Stomach smooth muscle (tissue), 2 donors: ENCODE results near the gene MEAF6.
A peak's percentile ranks its signal among the peaks of the same experiment; 100 is the strongest.
"Not testable (repeated sequence)": the region's sequence is repeated elsewhere in the genome, so short reads cannot be mapped to it uniquely, and the experiment has no call there.

Experiments
- H3K27ac ChIP-seq: one replicate; pipeline ENCODE4 v1.7.0; 2013; ENCODE audit warnings: mild to moderate bottlenecking, low read length, inconsistent platforms
- H3K27me3 ChIP-seq, 2 donors: one replicate each; pipeline ENCODE4 v1.7.0; 2013; ENCODE audit warnings: low read length in 2 of 2; ENCODE audit not compliant: insufficient read depth in 2 of 2, control insufficient read depth in 1 of 2
- H3K36me3 ChIP-seq, 2 donors: one replicate each; pipeline ENCODE4 v1.7.0; 2013; ENCODE audit warnings: low read length in 2 of 2; ENCODE audit not compliant: control insufficient read depth in 2 of 2, insufficient read depth in 2 of 2
- H3K4me1 ChIP-seq: one replicate; pipeline ENCODE4 v1.7.0; 2013; ENCODE audit warnings: low read length; ENCODE audit not compliant: control insufficient read depth, insufficient read depth
- H3K4me3 ChIP-seq, 2 donors: one replicate each; pipeline ENCODE4 v1.7.0; 2013; ENCODE audit warnings: low read length in 2 of 2
- H3K9ac ChIP-seq, 2 donors: one replicate each; pipeline ENCODE4 v1.7.0; 2013; ENCODE audit warnings: low read length in 2 of 2, mild to moderate bottlenecking in 1 of 2
- H3K9me3 ChIP-seq, 2 donors: one replicate each; pipeline ENCODE4 v1.7.0; 2013; ENCODE audit warnings: low read length in 2 of 2; ENCODE audit not compliant: control insufficient read depth in 2 of 2
- donor health status: healthy.
- donor health status: Pancreatic carcinoma.

Gene MEAF6

DNA sequence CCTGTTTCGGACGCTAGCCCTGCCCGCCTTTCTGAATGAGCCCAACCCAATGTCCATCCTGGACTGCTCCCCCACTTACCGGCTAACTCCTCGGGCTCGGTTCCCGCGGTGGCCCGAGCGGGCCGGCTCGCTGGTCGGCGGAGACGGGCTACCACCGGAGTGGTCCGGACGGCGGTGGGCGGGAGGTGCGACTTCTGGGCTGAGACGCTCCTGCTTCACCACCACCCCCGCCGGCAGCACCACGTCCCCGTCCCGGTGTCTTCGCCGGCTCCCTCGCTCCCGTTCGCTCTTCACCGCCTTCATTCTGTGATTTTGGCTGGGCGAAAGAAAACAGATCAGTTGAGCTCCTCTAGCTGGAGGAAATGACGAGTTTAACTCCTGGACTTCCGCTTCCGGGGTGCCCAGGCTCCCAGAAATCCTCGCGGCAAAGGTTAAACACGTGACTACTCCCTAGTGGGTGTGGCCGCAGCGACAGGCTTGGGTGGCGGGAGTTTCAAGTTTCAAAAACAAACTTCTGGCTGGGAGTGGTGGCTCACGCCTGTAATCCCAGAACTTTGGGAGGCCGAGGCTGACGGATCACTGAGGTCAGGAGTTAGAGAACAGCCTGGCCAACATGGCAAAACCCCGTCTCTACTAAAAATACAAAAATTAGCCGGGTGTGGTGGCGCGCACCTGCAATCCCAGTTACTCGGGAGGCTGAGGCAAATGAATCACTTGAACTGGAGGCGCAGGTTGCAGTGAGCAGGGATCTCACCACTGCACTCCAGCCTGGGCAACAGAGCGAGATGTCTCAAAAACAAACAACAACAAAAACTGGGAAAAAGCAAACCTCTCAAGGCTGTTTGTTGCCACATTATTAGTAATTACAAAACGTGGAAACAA, 39.6 kb upstream of the MEAF6 start, which contains the start of gene SNIP1:
Gene SNIP1, minus strand, starts transcription at position 367 of the 882 bp plus-strand sequence. Its CDS starts 64 bp downstream, at position 303.
- peak within 1 kb of the TSS; percentile 93 to 97 for H3K9ac ChIP-seq
- peak within 1 kb of the TSS; percentile 99 for H3K4me3 ChIP-seq
- H3K4me1 ChIP-seq = peaks cover 33% of the 10 kb centered on the region
- H3K27ac ChIP-seq = peak within 1 kb of the TSS; percentile 88
- no peaks in the 10 kb centered on the region for H3K9me3 ChIP-seq
- no peaks in the 10 kb centered on the region for H3K27me3 ChIP-seq
- H3K36me3 ChIP-seq = peaks cover 6% of the 10 kb centered on the region in 2 donors

DNA sequence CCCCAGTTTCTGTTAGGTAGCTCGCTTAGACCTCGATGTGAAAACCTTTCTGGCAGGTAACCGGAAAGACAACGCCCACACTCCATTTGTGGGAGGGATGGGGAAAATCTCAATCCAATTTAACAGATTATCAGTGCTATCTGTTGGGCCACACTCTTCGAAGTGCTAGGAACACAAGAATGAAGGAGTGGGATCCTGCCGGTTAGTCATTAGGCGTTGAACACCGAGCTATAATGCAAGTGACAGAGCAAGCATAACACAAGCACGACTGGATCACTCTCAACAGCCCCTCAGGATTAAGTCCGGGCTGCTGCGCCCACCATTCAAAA, 39.0 kb upstream of the MEAF6 start:
- peaks cover 33% of the 10 kb centered on the region for H3K4me1 ChIP-seq
- no peaks in the 10 kb centered on the region for H3K9me3 ChIP-seq
- peak overlapping the region; percentile 99 for H3K4me3 ChIP-seq
- peak overlapping the region; percentile 93 to 97 for H3K9ac ChIP-seq
- H3K27me3 ChIP-seq = no peaks in the 10 kb centered on the region
- peak overlapping the region; percentile 88 for H3K27ac ChIP-seq
- peaks cover 6 to 9% of the 10 kb centered on the region in 2 donors for H3K36me3 ChIP-seq

DNA sequence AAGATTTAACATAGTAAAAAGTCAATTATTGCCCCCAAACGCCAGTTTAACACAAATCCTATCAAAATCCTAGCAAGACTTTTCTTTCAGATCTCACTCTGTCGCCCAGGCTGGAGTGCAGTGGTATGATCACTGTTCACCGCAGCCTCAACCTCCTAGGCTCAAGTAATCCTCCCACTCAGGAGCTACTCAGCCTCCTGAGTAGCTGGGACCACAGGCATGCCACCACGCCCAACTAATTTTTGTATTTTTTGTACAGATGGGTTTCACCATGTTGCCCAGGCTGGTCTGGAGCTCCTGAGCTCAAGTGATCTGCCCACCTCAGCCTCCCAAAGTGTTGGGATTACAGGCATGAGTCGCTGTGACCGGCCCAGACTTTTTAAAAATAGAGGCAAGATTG, 34.8 kb upstream of the MEAF6 start:
- Histone ChIP-seq H3K9me3 (no peaks in the 10 kb centered on the region), H3K9ac (no peak overlapping the region), H3K4me1 (peaks cover 14% of the 10 kb centered on the region), H3K27ac (no peak overlapping the region), H3K27me3 (no peaks in the 10 kb centered on the region), H3K36me3 (peaks cover 18 to 27% of the 10 kb centered on the region in 2 donors), H3K4me3 (no peak overlapping the region)

DNA sequence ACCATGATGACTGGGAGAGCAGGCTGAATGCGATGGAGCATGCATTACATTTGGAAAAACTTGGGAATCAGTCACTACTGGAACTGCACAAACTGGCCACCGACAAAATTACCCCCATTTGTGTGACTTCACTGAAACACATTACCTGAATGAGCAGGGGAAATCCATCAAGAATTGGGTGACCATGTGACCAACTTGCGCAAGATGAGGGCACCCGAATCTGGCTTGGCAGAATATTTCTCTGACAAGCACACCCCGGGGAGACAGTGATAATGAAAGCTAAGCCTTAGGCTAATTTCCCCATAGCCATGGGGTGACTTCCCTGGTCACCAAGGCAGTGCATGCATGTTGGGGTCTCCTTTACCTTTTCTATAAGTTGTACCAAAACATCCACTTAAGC, 30.5 kb upstream of the MEAF6 start:
- H3K4me3 ChIP-seq = no peak overlapping the region
- no peaks in the 10 kb centered on the region for H3K9me3 ChIP-seq
- no peak overlapping the region for H3K9ac ChIP-seq
- no peak overlapping the region for H3K27ac ChIP-seq
- H3K4me1 ChIP-seq = no peaks in the 10 kb centered on the region
- peaks cover 19 to 31% of the 10 kb centered on the region in 2 donors for H3K36me3 ChIP-seq
- no peaks in the 10 kb centered on the region for H3K27me3 ChIP-seq

DNA sequence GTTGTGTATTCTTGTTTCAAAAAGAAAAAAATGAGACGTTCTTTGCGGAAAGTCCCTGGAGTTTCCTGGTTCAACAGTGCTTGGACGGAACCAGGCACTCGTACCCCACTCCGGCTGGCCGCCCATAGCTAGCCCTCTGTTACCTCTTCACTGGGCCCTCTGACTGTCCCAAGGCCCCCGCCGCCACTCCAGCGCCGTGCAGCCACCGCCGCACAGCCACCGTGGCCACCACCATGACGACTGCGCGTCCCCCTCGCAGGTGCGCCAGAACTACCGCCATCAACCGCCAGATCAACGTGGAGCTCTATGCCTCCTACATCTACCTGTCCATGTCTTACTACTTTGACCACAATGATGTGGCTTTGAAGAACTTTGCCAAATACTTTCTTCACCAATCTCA, 30.0 kb upstream of the MEAF6 start:
- H3K9ac ChIP-seq = no peak overlapping the region
- no peak overlapping the region for H3K27ac ChIP-seq
- no peaks in the 10 kb centered on the region for H3K9me3 ChIP-seq
- H3K4me1 ChIP-seq = no peaks in the 10 kb centered on the region
- peaks cover 21 to 35% of the 10 kb centered on the region in 2 donors for H3K36me3 ChIP-seq
- no peak overlapping the region for H3K4me3 ChIP-seq
- H3K27me3 ChIP-seq = no peaks in the 10 kb centered on the region

DNA sequence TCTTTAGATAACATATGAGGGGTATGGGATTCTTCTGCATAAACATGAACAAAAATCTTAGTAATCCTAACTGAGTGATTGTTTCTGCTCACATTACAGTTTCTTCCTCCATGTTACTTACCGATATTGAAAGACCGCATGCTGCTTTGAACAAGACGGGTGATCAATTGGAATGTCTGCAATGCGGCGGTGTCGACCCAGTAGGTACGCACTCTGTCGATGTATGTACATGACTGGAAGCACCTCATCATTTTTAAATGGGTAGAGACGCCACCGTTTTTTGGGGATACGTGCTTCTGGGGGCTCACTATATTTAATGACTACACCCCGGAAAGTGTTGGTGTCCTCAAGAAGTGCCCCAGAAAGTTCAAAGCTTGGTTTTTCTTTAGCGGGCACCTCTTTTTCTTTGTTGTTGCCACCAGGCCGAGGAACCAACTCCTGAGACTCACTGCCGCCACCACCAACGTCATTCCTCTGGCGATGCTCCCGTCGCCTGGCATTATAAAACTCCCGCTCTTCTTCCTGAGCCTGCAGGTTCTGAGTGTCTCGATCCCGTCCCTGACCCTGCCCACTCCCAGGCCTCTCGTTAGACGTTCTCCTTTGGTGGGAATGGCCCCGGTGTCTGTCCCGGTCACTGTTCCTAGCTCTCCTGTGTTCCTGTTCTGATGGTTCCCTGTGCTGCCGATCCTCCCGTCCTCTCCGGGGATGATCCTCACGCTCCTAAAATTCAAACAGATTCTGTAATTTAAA, 25.6 kb upstream of the MEAF6 start:
- no peaks in the 10 kb centered on the region for H3K4me1 ChIP-seq
- no peak overlapping the region for H3K9ac ChIP-seq
- no peaks in the 10 kb centered on the region for H3K9me3 ChIP-seq
- H3K4me3 ChIP-seq = no peak overlapping the region
- peaks cover 39 to 41% of the 10 kb centered on the region in 2 donors for H3K36me3 ChIP-seq
- no peak overlapping the region for H3K27ac ChIP-seq
- H3K27me3 ChIP-seq = no peaks in the 10 kb centered on the region

DNA sequence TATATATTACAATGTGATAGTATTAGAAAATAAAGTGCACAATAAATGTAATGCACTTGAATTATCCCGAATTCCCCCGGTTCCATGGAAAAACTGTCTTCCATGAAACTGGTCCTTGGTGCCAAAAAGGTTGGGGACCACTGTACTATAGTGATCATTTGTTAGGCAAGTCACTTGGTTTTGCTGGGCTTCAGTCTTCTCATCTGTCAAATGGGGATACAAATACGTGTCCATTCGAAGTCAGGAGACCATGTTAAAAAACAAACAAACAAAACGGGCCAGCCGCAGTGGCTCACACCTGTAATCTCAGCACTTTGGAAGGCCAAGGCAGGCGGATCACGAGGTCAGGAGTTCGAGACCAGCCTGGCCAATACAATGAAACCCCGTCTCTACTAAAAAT, 24.6 kb upstream of the MEAF6 start:
- H3K9me3 ChIP-seq, H3K27ac ChIP-seq, H3K4me3 ChIP-seq, H3K9ac ChIP-seq, H3K4me1 ChIP-seq, H3K27me3 ChIP-seq: not testable (repeated sequence)
- H3K36me3 ChIP-seq = peaks cover 32 to 34% of the 10 kb centered on the region in 2 donors

DNA sequence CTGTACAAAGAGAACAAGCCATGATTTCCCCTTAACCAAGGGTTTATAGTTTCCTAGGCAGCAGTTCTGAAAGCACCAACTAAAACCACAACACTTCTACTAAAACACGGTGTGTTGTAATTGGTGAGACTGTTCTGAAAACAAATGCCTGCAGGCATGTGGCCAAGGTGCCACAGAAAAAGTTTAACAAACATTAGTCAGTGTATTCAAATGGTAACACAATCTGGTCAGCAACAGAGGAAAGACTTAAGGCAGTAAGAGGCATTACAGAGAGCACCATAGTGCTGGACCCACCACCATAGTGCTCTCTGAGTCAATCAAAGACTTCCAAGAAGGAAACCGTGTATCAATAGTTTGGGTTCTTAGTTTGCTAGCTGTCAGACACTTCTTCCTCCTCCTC, 22.8 kb upstream of the MEAF6 start:
- peaks cover 30 to 34% of the 10 kb centered on the region in 2 donors for H3K36me3 ChIP-seq

DNA sequence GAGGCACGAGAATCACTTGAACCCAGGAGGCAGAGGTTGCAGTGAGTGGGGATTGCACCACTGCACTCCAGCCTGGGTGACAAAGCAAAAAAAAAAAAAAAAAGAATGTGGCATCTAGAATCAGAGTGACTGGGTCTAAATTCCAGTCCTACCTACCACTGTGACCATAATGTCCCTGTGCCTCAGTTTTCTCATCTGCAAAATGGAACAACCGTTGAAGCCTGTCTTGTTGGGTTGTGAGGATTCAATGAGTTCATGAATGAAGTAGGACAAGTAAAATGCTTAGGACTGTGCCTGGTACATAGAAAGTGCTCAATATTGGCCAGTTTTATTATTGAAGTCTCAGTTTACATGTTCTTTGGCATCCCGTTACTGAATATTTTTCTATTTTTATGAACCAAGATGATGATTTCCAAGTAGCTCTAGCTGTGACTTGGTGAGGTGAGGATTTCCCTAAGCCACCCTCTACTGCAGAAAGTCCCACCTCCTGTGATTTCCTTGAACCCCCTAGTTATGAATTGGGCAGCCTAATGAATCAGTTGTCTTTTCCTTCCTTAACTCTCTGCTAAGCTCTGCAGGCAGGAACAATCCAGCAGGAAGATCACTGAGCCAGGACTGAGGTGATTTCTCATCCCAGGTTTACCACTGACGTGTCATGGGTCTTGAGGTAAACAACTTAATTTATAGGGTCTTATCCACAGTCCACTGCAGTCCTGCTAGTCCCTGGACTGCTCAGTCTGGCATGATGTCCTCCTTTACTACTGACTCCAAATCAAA, 18.9 kb upstream of the MEAF6 start:
- H3K4me3 ChIP-seq = no peak overlapping the region
- no peaks in the 10 kb centered on the region for H3K9me3 ChIP-seq
- no peaks in the 10 kb centered on the region for H3K27me3 ChIP-seq
- peaks cover 14 to 18% of the 10 kb centered on the region in 2 donors for H3K36me3 ChIP-seq
- no peak overlapping the region for H3K27ac ChIP-seq
- peaks cover 4% of the 10 kb centered on the region for H3K4me1 ChIP-seq
- no peak overlapping the region for H3K9ac ChIP-seq

More for the DNA sequence above, 22.8 kb upstream of the MEAF6 start:
- Histone ChIP-seq H3K27me3 (no peaks in the 10 kb centered on the region), H3K9me3 (no peaks in the 10 kb centered on the region), H3K4me1 (peaks cover 4% of the 10 kb centered on the region), H3K4me3 (no peak overlapping the region), H3K27ac (no peak overlapping the region), H3K9ac (no peak overlapping the region)

DNA sequence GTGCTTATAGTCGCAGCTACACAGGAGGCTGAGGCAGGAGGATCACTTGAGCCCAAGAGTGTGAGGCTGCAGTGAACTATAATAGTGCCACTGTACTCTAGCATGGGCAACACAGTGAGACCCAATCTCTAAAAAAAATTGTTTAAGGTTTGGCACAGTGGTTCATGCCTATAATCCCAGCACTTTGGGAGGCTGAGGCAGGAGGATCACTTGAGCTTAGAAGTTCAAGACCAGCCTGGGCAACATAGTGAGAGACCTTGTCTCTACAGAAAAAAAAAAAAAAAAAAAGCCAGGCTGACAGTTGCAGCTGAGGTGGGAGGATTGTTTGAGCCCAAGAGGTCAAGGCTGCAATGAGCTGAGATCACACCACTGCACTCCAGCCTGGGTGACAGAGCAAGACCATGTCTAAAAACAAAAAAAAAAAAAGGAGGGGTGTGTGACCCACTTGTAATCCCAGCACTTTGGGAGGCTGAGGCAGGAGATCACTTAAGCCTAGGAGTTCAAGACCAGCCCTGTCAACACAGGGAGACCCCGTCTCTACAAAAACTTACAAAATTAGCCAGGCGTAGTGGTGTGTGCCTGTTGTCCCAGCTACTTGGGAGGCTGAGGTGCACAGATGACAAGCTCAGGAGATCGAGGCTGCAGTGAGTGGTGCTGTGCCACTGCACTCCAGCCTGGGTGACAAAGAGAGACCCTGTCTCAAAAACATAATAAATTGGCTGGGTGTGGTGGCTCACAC, 18.0 kb upstream of the MEAF6 start:
- H3K27ac ChIP-seq = not testable (repeated sequence)

More for the DNA sequence above, 18.0 kb upstream of the MEAF6 start:
- H3K9me3 ChIP-seq, H3K9ac ChIP-seq, H3K4me1 ChIP-seq, H3K4me3 ChIP-seq, H3K27me3 ChIP-seq: not testable (repeated sequence)
- peaks cover 11 to 14% of the 10 kb centered on the region in 2 donors for H3K36me3 ChIP-seq
